PFSK-1 (cell line): ENCODE data around the gene KRT6B.

Experiments
- FOXP2 ChIP-seq: optimal IDR thresholded peaks from 2 replicates; pipeline ENCODE3; 2011; ENCODE audit warnings: borderline replicate concordance, control low read depth, inconsistent platforms; ENCODE audit not compliant: insufficient read depth; ENCODE audit errors: extremely low read length, extremely low read depth
- POLR2AphosphoS5 ChIP-seq: IDR thresholded peaks from 2 replicates; pipeline ENCODE4 v1.6.1; 2012; ENCODE audit warnings: low read depth, mild to moderate bottlenecking, control low read depth, low read length, moderate library complexity
- SIN3A ChIP-seq: IDR thresholded peaks from 2 replicates; pipeline ENCODE4 v1.6.1; 2012; ENCODE audit warnings: mild to moderate bottlenecking, low read length, moderate library complexity, borderline replicate concordance; ENCODE audit not compliant: insufficient read depth
- TAF1 ChIP-seq: IDR thresholded peaks from 2 replicates; pipeline ENCODE4 v1.6.1; 2012; ENCODE audit warnings: low read length, control low read depth, borderline replicate concordance; ENCODE audit not compliant: insufficient read depth
- TF ChIP-seq, protein P1 (sequence below), 2 experiments: IDR thresholded peaks; 2 replicates each; pipeline versions ENCODE4 v1.6.1 to v1.8.0; 2011 to 2012; ENCODE audit warnings: low read depth in 2 of 2, low read length in 2 of 2, control low read depth in 1 of 2, inconsistent platforms in 1 of 2, mild to moderate bottlenecking in 1 of 2, moderate library complexity in 1 of 2; ENCODE audit not compliant: insufficient read depth in 1 of 2

KRT6B gene

DNA sequence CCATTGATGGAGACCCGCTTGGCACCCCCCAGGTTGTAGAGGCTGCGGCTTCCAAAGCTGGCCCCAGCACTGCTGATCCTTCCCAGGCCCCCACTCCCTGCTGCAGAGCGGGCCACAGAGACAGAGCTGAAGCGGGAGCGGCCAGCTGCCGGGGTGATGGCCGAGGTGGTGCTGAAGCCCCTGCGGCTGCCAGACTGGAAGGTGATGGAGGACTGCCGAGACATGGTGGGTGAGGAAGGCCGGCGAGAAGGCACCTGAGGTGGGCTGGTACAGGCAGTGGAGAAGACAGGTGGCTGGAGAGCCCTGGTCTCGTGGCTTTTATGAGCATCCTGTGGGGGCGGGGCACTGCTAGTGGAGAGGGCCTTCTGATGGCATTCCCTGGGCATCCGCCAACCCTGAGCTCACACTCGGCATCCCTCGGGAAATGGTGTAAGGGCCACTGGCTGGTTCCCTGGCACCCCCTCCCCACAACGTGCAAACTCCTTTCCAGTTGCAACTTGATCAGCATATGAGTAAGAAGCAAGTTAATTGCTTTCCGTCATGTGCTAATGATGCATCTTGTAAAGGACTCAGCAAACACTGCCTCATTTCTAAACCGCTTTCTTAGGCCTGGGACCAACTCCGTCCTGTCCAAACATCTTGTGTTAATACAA lies 17.7 kb downstream of the KRT6B start, which contains the start of gene KRT75:
Gene KRT75, minus strand, starts transcription at position 291 of the 653 bp plus-strand sequence. Its CDS starts 67 bp downstream, at position 224.
- TF ChIP-seq FOXP2 (no peak), POLR2AphosphoS5 (no peak), SIN3A (no peak), TAF1 (no peak)
- TF ChIP-seq, protein P1, sequence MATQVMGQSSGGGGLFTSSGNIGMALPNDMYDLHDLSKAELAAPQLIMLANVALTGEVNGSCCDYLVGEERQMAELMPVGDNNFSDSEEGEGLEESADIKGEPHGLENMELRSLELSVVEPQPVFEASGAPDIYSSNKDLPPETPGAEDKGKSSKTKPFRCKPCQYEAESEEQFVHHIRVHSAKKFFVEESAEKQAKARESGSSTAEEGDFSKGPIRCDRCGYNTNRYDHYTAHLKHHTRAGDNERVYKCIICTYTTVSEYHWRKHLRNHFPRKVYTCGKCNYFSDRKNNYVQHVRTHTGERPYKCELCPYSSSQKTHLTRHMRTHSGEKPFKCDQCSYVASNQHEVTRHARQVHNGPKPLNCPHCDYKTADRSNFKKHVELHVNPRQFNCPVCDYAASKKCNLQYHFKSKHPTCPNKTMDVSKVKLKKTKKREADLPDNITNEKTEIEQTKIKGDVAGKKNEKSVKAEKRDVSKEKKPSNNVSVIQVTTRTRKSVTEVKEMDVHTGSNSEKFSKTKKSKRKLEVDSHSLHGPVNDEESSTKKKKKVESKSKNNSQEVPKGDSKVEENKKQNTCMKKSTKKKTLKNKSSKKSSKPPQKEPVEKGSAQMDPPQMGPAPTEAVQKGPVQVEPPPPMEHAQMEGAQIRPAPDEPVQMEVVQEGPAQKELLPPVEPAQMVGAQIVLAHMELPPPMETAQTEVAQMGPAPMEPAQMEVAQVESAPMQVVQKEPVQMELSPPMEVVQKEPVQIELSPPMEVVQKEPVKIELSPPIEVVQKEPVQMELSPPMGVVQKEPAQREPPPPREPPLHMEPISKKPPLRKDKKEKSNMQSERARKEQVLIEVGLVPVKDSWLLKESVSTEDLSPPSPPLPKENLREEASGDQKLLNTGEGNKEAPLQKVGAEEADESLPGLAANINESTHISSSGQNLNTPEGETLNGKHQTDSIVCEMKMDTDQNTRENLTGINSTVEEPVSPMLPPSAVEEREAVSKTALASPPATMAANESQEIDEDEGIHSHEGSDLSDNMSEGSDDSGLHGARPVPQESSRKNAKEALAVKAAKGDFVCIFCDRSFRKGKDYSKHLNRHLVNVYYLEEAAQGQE (IDR thresholded peaks at IDR 0.05; ENCODE audit: insufficient read depth in 1 of 2, low read depth in 2 of 2, low read length in 2 of 2): no peak

DNA sequence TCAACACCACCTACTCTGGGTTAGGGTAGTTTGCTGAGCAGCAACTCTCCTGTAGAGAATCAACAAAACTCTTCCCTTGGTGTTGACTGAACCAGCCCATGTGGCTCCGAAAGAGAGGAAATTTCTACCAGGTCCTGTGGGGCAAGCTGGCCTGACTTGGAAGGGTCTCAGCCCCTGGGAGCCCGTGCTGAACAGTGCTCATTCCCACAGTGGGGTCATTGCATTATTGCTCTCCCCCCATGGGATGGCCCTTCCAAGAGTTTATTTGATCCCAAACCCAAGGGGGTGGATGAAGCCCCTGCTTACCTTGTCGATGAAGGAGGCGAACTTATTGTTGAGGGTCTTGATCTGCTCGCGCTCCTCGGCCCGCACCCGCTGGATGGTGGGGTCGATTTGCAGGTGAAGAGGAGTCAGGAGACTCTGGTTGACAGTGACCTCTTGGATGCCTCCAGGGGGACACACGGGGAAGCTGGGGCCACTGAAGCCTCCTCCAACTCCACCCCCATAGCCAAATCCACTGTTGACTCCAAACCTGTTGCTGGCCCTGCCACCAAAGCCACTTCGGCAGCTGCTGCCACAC lies 18.4 kb downstream of the KRT6B start:
- no peak for TF ChIP-seq TAF1
- no peak for TF ChIP-seq FOXP2
- TF ChIP-seq, protein P1 (IDR thresholded peaks at IDR 0.05; ENCODE audit: insufficient read depth in 1 of 2, low read depth in 2 of 2, low read length in 2 of 2): no peak

DNA sequence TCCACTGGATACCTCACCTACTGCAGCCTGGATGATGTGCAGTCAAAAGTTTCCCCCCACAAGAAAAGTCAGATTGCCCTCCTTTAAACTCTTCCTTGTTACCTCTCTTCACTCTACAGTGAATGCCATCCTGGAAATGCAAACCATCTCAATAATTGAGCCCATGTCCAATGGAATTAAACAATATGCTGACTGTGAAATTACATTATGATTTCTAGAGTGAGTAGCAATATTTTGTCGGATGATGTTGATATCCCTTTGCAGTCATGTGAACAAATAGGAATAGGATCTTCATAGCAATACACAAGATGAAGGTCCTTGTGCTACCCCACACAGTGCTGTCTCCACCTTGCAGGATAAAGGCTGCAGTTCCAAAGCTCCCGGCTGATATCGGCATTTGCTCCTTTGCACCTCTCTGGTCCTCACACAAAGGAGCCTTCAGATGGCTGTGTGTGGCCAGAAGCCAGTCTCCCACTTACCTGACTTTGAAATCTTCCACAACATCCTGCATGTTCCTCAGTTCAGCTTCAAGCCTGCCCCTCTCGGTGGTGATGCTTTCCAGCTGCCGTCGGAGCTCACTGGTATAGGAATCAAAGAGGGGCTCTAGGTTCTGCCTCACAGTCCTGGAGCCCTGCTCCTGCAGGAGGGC lies 19.3 kb downstream of the KRT6B start:
- TF ChIP-seq POLR2AphosphoS5 (no peak), SIN3A (no peak), FOXP2 (no peak), TAF1 (no peak)
- TF ChIP-seq, protein P1 (IDR thresholded peaks at IDR 0.05; ENCODE audit: insufficient read depth in 1 of 2, low read depth in 2 of 2, low read length in 2 of 2): no peak

DNA sequence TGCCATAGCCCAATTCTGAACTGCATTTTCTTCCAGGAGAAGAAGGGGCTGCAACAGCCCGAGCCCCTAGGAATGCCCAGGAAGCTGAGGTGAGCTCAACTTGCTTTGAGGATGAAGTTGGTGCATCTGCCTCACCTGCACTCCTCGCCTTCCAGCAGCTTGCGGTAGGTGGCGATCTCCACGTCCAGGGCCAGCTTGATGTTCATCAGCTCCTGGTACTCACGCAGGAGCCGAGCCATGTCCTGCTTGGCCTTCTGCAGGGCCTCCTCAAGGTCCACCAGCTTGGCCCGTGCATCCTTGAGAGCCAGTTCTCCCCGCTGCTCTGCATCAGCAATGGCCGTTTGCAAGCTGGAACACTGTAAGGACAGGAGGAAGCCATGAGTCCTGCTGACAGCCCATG lies 23.8 kb downstream of the KRT6B start:
- TF ChIP-seq, protein P1 (IDR thresholded peaks at IDR 0.05; ENCODE audit: insufficient read depth in 1 of 2, low read depth in 2 of 2, low read length in 2 of 2): no peak
- TF ChIP-seq TAF1 (no peak), POLR2AphosphoS5 (no peak)
